HepG2 (cell line): ENCODE measurements around the gene SLC41A3. TPM values are rescaled to one million over a fixed set of nuclear protein-coding genes. Genes with fewer than 3 reads are reported as not detected.
A peak's percentile ranks its signal among the peaks of the same experiment; 100 is the strongest.

Experiments used
- ATAC-seq: fragments of 200-7000 bp; cut with Tn5 transposase; 3 replicates; pipeline ENCODE4 v1.9.1; 2020; ENCODE audit warnings: mild to moderate bottlenecking, moderate library complexity
- BruUV-seq: library from RNA; stranded (reverse); fragments of 400-500 nt; replicated peaks from 2 replicates; lab custom pipeline; 2021; lab: Mats Ljungman, UMichigan
- CTCF ChIA-PET: fragments of 300-600 bp; formaldehyde crosslinking; extraction: SDS; loops from one replicate; lab custom pipeline; 2021; ENCODE audit warnings: low total read pairs, inconsistent platforms, low intra/inter-chr PET ratio; lab: Yijun Ruan, JAX
- POLR2A ChIA-PET: fragments of 350-600 bp; sonication (Branson Sonifier 250); formaldehyde crosslinking; loops from one replicate; lab custom pipeline; 2020; ENCODE audit warnings: antibody characterized with exemption, inconsistent platforms; lab: Yijun Ruan, JAX
- DNase-seq: peaks from one replicate; pipeline ENCODE4 v3.0.0-alpha.2; 2015; ENCODE audit warnings: low spot score
- FAIRE-seq: peaks from 3 replicates; lab custom pipeline; 2011; peaks lifted over from hg19 to GRCh38; lab: Jason Lieb, UNC
- H2AFZ ChIP-seq: one replicate; pipeline ENCODE4 v1.6.1; 2011; ENCODE audit warnings: low read length, inconsistent platforms
- H3K27ac ChIP-seq: fragments of 300-600 bp; 3 replicates; pipeline ENCODE4 v1.8.0; 2011; ENCODE audit warnings: mixed run types, mild to moderate bottlenecking, mixed read lengths, low read length, inconsistent platforms; ENCODE audit not compliant: insufficient read depth; ENCODE audit errors: extremely low read length
- H3K27me3 ChIP-seq, 2 experiments: fragments of 200-600 bp in 1 of 2; 2 replicates in 1 of 2; 3 replicates in 1 of 2; pipeline versions ENCODE4 v1.6.0 to v1.8.0; 2011; ENCODE audit warnings: low read length in 2 of 2, mild to moderate bottlenecking in 2 of 2, moderate library complexity in 2 of 2, inconsistent platforms in 1 of 2; ENCODE audit not compliant: insufficient read depth in 2 of 2, control insufficient read depth in 1 of 2
- H3K36me3 ChIP-seq, 2 experiments: fragments of 200-600 bp in 1 of 2; replicated peaks in 1 of 2; 2 replicates in 1 of 2; 3 replicates in 1 of 2; pipeline versions ENCODE4 v1.5.1 to v1.8.0; 2011; ENCODE audit warnings: low read length in 2 of 2, inconsistent platforms in 1 of 2; ENCODE audit not compliant: insufficient read depth in 2 of 2, control insufficient read depth in 1 of 2
- H3K4me1 ChIP-seq: 2 replicates; pipeline ENCODE4 v1.5.1; 2012; ENCODE audit warnings: low read length, inconsistent platforms; ENCODE audit not compliant: insufficient read depth
- H3K4me2 ChIP-seq: 2 replicates; pipeline ENCODE4 v1.6.0; 2011; ENCODE audit warnings: low read depth, low read length, inconsistent platforms
- H3K4me3 ChIP-seq, 3 experiments: fragments of 200-600 bp in 1 of 3; sonication (generic), shearing (Covaris generic) in 1 of 3; replicated peaks in 1 of 3; 2 replicates each; pipeline ENCODE4 v1.5.1; 2011 to 2016; ENCODE audit warnings: low read length in 3 of 3, inconsistent platforms in 2 of 3, low read depth in 2 of 3, mild to moderate bottlenecking in 2 of 3, control low read depth in 1 of 3, mixed read lengths in 1 of 3; ENCODE audit not compliant: insufficient read depth in 1 of 3
- H3K79me2 ChIP-seq: one replicate; pipeline ENCODE4 v1.6.1; 2011; ENCODE audit warnings: low read length, inconsistent platforms; ENCODE audit not compliant: insufficient read depth
- H3K9ac ChIP-seq: 2 replicates; pipeline ENCODE4 v1.6.0; 2011; ENCODE audit warnings: mild to moderate bottlenecking, low read depth, low read length, inconsistent platforms; ENCODE audit not compliant: insufficient read depth
- H3K9me3 ChIP-seq: 2 replicates; pipeline ENCODE4 v1.5.1; 2012; ENCODE audit warnings: mild to moderate bottlenecking, low read length
- H4K20me1 ChIP-seq: 2 replicates; pipeline ENCODE4 v1.6.0; 2011; ENCODE audit warnings: inconsistent platforms, mild to moderate bottlenecking, low read length, moderate library complexity; ENCODE audit not compliant: insufficient read depth
- E2F5 ChIP-seq: sonication (generic); formaldehyde crosslinking; conservative IDR thresholded peaks from 2 replicates; pipeline ENCODE4 v1.4.0; 2020; ENCODE audit warnings: missing genetic modification reagents
- KLF13 ChIP-seq: sonication (generic); formaldehyde crosslinking; IDR thresholded peaks from 2 replicates; pipeline ENCODE4 v1.4.0; 2020; ENCODE audit warnings: mild to moderate bottlenecking, missing genetic modification reagents
- RNF2 ChIP-seq: fragments of 450-650 bp; conservative IDR thresholded peaks from 2 replicates; pipeline ENCODE4 v1.6.1; 2016; ENCODE audit warnings: low read depth
- ZNF547 ChIP-seq: sonication (generic); formaldehyde crosslinking; IDR thresholded peaks from 2 replicates; pipeline ENCODE4 v1.5.1; 2020; ENCODE audit warnings: mild to moderate bottlenecking, missing genetic modification reagents
- ZNF629 ChIP-seq: sonication (generic); formaldehyde crosslinking; conservative IDR thresholded peaks from 2 replicates; pipeline ENCODE4 v1.5.0; 2020; ENCODE audit warnings: missing genetic modification reagents
- ZNF691 ChIP-seq: sonication (generic); formaldehyde crosslinking; IDR thresholded peaks from 2 replicates; pipeline ENCODE4 v1.4.0; 2020; ENCODE audit warnings: missing genetic modification reagents, low read depth, mild to moderate bottlenecking, borderline replicate concordance
- WGBS: methylation state at CpG from one replicate; pipeline ENCODE4 v1.1.6; 2017; ENCODE audit warnings: low lambda C conversion rate; 5-methylcytosine and 5-hydroxymethylcytosine counted together
- in situ Hi-C: cut with HindIII; loops from 2 replicates; pipeline ENCODE4 v1.10.0; 2017; ENCODE audit warnings: low pct_unique_long_range_greater_than_20kb; ENCODE audit not compliant: extremely low pct_ligation_motif_present
- intact Hi-C: fragments of 100-400 bp; cut with micrococcal nuclease; formaldehyde crosslinking; loops from one replicate; pipeline ENCODE4 v1.10.0; 2022; ENCODE audit not compliant: unreplicated experiment
- polyA plus RNA-seq, 8 experiments: library from polyadenylated mRNA; depleted of rRNA in 3 of 8; stranded (reverse) in 7 of 8; unstranded in 1 of 8; fragments of >200 nt; fragmentation: Illumina TruSeq in 4 of 8; extraction: Trizol in 4 of 8; gene quantifications; 2 replicates each; pipeline versions ENCODE4 v1.2.1 to v1.2.3, GENCODE V29; 2011 to 2016; ENCODE audit warnings: low read depth in 4 of 8, missing spikeins in 1 of 8, mixed read lengths in 1 of 8; ENCODE audit not compliant: insufficient read depth in 1 of 8
- total RNA-seq, 5 experiments: library from RNA; depleted of rRNA; stranded (reverse); fragments of >200 nt; fragmentation: Illumina TruSeq; extraction: Trizol; gene quantifications; 2 replicates each; pipeline ENCODE4 v1.2.3, GENCODE V29; 2016; ENCODE audit warnings: low read depth in 1 of 5
- TF ChIP-seq, protein P1 (sequence below), 2 experiments: IDR thresholded peaks; 2 replicates each; pipeline ENCODE4 v1.6.1; 2011 to 2012; ENCODE audit warnings: low read length in 2 of 2, borderline replicate concordance in 1 of 2, low read depth in 1 of 2, mild to moderate bottlenecking in 1 of 2, moderate library complexity in 1 of 2
- TF ChIP-seq, protein P2 (sequence below): sonication (generic); formaldehyde crosslinking; IDR thresholded peaks from 2 replicates; pipeline ENCODE4 v1.8.1; 2023; ENCODE audit warnings: mild to moderate bottlenecking, missing genetic modification reagents

Gene SLC41A3
- total and polyA plus RNA-seq, 2 of the 13 experiments (the other 11 are each of a cell fraction or from before 2014, with no cell fraction given), result 26.0 to 71.1 TPM

- ChIA-PET CTCF (no interaction called here), POLR2A (no interaction called here)
- Histone ChIP-seq H3K27me3 (no peaks in the 10 kb centered on the region), H3K79me2 (no peaks in the 10 kb centered on the region), H3K4me1 (no peaks in the 10 kb centered on the region), H4K20me1 (no peaks in the 10 kb centered on the region), H3K9me3 (peaks cover 15% of the 10 kb centered on the region), H3K27ac (no peak overlapping the region), H2AFZ (no peak overlapping the region), H3K9ac (no peak overlapping the region), H3K4me3 (no peak overlapping the region), H3K36me3 (peaks cover 1 to 6% of the 10 kb centered on the region in 2 experiments; a peak in 2 of 5 replicates), H3K4me2 (no peak overlapping the region)
- 98% methylated on average over 5 of the region's 9 CpGs for WGBS
- DNase-seq, result no peak
- intact Hi-C loops (no loop called here), in situ Hi-C loops (no loop called here)
- TF ChIP-seq ZNF629 (CRISPR knock-in tag) (peak; percentile 69), ZNF547 (CRISPR knock-in tag) (no peak)
- BruUV-seq, result no TSS peak
- no peak for ATAC-seq
- no peak for FAIRE-seq
Measured at GRCh38 chr3:126024049-126024854, 59.7 kb downstream of the SLC41A3 start.

GRCh38 chr3:126023390-126023789 is 60.5 kb downstream of the SLC41A3 start:
- no TSS peak for BruUV-seq
- Histone ChIP-seq H3K9ac (no peak overlapping the region), H2AFZ (no peak overlapping the region), H3K79me2 (no peaks in the 10 kb centered on the region), H3K36me3 (peaks cover 1 to 6% of the 10 kb centered on the region in 2 experiments; a peak in 2 of 5 replicates), H3K4me2 (no peak overlapping the region), H4K20me1 (0 out of 2 replicates have a peak, but pooled peaks cover 2% of the 10 kb centered on the region), H3K4me1 (no peaks in the 10 kb centered on the region), H3K9me3 (peaks cover 8% of the 10 kb centered on the region), H3K4me3 (no peak overlapping the region), H3K27me3 (no peaks in the 10 kb centered on the region), H3K27ac (no peak overlapping the region)
- ChIA-PET POLR2A (no interaction called here), CTCF (no interaction called here)
- no peak for DNase-seq
- ATAC-seq, result no peak
- in situ Hi-C loops (no loop called here), intact Hi-C loops (no loop called here)
- WGBS, result 89% methylated on average over 5 of the region's 10 CpGs
- TF ChIP-seq E2F5 (no peak), ZNF691 (no peak), RNF2 (no peak), KLF13 (no peak)
- TF ChIP-seq, protein P1, sequence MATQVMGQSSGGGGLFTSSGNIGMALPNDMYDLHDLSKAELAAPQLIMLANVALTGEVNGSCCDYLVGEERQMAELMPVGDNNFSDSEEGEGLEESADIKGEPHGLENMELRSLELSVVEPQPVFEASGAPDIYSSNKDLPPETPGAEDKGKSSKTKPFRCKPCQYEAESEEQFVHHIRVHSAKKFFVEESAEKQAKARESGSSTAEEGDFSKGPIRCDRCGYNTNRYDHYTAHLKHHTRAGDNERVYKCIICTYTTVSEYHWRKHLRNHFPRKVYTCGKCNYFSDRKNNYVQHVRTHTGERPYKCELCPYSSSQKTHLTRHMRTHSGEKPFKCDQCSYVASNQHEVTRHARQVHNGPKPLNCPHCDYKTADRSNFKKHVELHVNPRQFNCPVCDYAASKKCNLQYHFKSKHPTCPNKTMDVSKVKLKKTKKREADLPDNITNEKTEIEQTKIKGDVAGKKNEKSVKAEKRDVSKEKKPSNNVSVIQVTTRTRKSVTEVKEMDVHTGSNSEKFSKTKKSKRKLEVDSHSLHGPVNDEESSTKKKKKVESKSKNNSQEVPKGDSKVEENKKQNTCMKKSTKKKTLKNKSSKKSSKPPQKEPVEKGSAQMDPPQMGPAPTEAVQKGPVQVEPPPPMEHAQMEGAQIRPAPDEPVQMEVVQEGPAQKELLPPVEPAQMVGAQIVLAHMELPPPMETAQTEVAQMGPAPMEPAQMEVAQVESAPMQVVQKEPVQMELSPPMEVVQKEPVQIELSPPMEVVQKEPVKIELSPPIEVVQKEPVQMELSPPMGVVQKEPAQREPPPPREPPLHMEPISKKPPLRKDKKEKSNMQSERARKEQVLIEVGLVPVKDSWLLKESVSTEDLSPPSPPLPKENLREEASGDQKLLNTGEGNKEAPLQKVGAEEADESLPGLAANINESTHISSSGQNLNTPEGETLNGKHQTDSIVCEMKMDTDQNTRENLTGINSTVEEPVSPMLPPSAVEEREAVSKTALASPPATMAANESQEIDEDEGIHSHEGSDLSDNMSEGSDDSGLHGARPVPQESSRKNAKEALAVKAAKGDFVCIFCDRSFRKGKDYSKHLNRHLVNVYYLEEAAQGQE (IDR thresholded peaks at IDR 0.05; ENCODE audit: borderline replicate concordance in 1 of 2, low read depth in 1 of 2, low read length in 2 of 2), result peak; percentile 13 to 64; a peak in 3 of 4 replicates
- TF ChIP-seq, protein P2, sequence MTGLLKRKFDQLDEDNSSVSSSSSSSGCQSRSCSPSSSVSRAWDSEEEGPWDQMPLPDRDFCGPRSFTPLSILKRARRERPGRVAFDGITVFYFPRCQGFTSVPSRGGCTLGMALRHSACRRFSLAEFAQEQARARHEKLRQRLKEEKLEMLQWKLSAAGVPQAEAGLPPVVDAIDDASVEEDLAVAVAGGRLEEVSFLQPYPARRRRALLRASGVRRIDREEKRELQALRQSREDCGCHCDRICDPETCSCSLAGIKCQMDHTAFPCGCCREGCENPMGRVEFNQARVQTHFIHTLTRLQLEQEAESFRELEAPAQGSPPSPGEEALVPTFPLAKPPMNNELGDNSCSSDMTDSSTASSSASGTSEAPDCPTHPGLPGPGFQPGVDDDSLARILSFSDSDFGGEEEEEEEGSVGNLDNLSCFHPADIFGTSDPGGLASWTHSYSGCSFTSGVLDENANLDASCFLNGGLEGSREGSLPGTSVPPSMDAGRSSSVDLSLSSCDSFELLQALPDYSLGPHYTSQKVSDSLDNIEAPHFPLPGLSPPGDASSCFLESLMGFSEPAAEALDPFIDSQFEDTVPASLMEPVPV (CRISPR knock-in tag), result no peak
- FAIRE-seq, result no peak
